HG02943 (cell line): ENCODE results near the gene NDFIP1.

Experiments used
- ATAC-seq: cut with Tn5 transposase; IDR thresholded peaks from one replicate; pipeline ENCODE4 v1.9.1; 2021; ENCODE audit warnings: mild to moderate bottlenecking, low read depth, moderate library complexity; ENCODE audit not compliant: unreplicated experiment

The NDFIP1 gene

GRCh38 chr5:142117579-142118151, 9.1 kb downstream of the NDFIP1 start:
- ATAC-seq = no peak

GRCh38 chr5:142118155-142118686, 9.6 kb downstream of the NDFIP1 start:
- no peak for ATAC-seq

GRCh38 chr5:142119051-142119625, 10.6 kb downstream of the NDFIP1 start:
- no peak for ATAC-seq

GRCh38 chr5:142120247-142120935, 11.8 kb downstream of the NDFIP1 start:
- ATAC-seq = no peak

GRCh38 chr5:142122121-142122520, 13.5 kb downstream of the NDFIP1 start:
- no peak for ATAC-seq

GRCh38 chr5:142125378-142125777, 16.8 kb downstream of the NDFIP1 start:
- ATAC-seq = no peak

GRCh38 chr5:142125963-142126362, 17.4 kb downstream of the NDFIP1 start:
- ATAC-seq = no peak

GRCh38 chr5:142128675-142129208, 20.2 kb downstream of the NDFIP1 start:
- ATAC-seq = no peak

GRCh38 chr5:142129446-142130066, 21.0 kb downstream of the NDFIP1 start:
- ATAC-seq = no peak

- no peak for ATAC-seq
Observed at GRCh38 chr5:142131394-142131793, 22.8 kb downstream of the NDFIP1 start.

GRCh38 chr5:142132916-142133315, 24.3 kb downstream of the NDFIP1 start:
- no peak for ATAC-seq

- ATAC-seq = no peak
Observed at GRCh38 chr5:142133330-142134206, 25.0 kb downstream of the NDFIP1 start.

- ATAC-seq = no peak
Observed at GRCh38 chr5:142134331-142135010, 25.9 kb downstream of the NDFIP1 start.

GRCh38 chr5:142141463-142141862, 32.9 kb downstream of the NDFIP1 start:
- no peak for ATAC-seq

- ATAC-seq = no peak
Observed at GRCh38 chr5:142143878-142144277, 35.3 kb downstream of the NDFIP1 start.

- no peak for ATAC-seq
Observed at GRCh38 chr5:142145106-142145900, 36.7 kb downstream of the NDFIP1 start.

- ATAC-seq = no peak
Observed at GRCh38 chr5:142149363-142149762, 40.8 kb downstream of the NDFIP1 start.

GRCh38 chr5:142150431-142150830, 41.9 kb downstream of the NDFIP1 start:
- ATAC-seq = no peak
